ENCODE results near the gene AMOTL1.
A peak's percentile ranks its signal among the peaks of the same experiment; 100 is the strongest.

AMOTL1 gene

DNA sequence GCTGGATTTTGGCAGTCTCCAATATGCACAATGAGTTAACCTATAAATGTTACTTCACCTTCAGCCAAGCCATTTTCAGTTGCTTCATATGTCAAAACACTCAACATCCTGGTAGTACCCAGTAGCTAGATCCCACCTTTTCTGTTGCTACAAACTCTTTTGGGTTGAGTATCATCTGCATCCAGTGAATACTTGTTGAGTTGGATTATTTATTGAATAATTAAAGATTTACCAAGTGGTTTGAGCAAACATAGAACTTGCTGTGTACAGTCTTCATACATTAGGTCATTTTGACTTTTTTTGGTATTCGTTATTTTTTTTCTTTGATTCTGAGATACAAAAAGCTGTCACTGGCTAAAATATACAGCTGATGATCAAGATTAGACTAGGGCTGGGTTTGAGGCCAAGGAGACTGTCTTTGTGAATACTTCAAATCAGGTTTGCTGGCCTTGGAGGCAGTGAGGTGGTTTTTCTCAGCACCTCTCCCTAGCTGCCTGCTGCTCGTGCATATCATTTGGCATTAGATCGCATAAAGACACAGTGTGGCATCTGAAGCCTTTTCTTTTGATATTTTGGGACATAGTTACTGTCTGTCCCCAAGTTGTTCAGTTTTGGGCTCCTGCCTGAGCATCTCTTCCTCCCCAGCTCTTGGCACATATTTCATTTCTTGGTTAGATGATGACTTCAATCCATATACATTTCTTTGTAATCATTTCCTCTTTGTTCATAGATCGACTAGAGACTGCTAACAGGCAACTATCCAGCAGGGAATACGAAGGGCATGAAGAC is 62.8 kb downstream of the AMOTL1 start:
- TF ChIP-seq, protein P1, sequence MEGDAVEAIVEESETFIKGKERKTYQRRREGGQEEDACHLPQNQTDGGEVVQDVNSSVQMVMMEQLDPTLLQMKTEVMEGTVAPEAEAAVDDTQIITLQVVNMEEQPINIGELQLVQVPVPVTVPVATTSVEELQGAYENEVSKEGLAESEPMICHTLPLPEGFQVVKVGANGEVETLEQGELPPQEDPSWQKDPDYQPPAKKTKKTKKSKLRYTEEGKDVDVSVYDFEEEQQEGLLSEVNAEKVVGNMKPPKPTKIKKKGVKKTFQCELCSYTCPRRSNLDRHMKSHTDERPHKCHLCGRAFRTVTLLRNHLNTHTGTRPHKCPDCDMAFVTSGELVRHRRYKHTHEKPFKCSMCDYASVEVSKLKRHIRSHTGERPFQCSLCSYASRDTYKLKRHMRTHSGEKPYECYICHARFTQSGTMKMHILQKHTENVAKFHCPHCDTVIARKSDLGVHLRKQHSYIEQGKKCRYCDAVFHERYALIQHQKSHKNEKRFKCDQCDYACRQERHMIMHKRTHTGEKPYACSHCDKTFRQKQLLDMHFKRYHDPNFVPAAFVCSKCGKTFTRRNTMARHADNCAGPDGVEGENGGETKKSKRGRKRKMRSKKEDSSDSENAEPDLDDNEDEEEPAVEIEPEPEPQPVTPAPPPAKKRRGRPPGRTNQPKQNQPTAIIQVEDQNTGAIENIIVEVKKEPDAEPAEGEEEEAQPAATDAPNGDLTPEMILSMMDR (conservative IDR thresholded peaks at IDR 0.05; ENCODE audit: low read depth, low read length), result no peak
- no peak for DNase-seq (ENCODE audit: low read depth)
- H3K4me3 ChIP-seq (ENCODE audit: low read length), result no peak overlapping the region

DNA sequence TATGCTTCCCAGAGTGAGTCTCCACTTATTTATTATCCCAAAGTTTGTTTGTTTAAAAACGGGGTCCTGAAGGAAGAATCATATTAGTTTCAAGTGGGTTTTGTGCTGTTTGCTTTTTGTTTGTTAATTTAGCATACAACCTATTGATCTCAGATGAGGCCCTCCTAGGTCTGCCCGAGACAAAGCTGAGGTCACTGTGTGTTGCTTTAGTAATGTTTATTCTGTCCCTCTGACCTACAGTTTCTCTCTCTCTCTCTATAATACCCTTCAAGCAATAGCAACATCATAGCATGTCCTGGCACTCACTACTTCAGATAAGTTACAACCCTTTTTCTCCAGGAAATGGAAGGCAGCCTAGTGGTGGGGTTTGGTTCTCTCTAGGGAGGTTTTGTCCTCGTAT is 63.4 kb downstream of the AMOTL1 start:
- no peak for DNase-seq (ENCODE audit: low read depth)
- TF ChIP-seq, protein P1 (conservative IDR thresholded peaks at IDR 0.05; ENCODE audit: low read depth, low read length), result no peak
- no peak overlapping the region for H3K4me3 ChIP-seq (ENCODE audit: low read length)

DNA sequence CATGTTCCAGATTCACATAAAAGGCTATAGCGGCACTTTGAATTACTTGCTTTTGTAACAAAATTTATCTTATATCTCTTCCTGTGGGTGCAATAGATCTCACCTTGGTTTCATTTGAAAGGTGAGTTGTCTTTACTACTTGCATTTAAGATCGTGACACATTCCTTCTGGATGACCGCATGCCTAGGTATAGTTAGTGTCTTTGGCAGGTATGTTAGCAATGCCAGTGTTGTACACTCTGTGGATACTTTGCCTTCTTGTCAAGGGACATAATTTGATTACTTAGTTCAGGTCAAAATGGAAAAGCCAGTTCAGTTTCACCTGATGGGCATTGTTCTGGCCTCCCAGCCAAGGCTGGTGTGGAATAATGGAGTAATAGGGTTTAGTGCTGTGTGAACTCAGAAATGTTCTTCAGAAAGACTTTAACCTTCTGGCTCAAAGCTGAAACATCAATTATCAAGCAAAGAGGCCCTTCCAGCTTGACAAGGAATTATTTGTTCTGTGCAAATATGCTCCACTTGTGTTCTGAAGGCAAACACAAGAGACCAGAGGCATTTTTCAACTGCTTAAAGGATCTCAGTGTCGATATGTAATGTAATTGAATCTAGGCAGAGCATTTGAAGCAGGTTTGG is 64.6 kb downstream of the AMOTL1 start:
- no peak overlapping the region for H3K4me3 ChIP-seq (ENCODE audit: low read length)
- no peak for DNase-seq (ENCODE audit: low read depth)
- TF ChIP-seq, protein P1 (conservative IDR thresholded peaks at IDR 0.05; ENCODE audit: low read depth, low read length), result no peak

DNA sequence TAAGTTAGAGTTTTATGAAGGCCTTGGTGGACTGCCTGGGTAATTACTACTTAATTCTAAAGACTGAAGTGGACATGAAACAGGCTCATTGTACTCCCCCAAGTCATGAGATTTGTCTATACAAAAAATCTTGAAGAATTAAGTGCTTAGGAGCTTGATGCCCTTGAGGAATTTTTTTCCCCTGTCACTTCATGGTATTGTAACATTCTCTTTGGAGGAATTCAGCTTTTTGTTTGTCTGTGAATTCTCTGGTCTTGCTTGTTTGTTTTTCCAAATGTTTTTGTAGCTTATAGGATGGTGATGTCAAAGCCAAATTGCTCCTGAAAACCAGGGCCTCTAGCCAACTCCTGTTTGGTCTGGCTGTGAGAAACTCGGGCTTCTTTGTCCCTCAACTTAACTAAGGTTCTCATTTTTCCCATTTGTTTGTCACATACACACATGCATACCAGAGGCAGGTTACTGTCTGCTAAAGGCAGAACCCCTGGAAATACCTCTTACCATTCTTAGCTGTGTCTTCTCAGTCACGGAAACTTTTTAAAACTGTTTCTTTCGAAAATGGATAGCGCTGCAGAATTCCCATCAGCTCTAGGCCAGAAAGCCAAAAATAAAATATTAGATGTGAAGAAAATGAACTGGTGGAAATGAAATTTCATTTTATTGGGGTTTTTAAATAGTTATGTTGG is 66.9 kb downstream of the AMOTL1 start:
- peak; percentile 84 for DNase-seq (ENCODE audit: low read depth)
- TF ChIP-seq, protein P1 (conservative IDR thresholded peaks at IDR 0.05; ENCODE audit: low read depth, low read length), result no peak
- H3K4me3 ChIP-seq (ENCODE audit: low read length), result no peak overlapping the region

DNA sequence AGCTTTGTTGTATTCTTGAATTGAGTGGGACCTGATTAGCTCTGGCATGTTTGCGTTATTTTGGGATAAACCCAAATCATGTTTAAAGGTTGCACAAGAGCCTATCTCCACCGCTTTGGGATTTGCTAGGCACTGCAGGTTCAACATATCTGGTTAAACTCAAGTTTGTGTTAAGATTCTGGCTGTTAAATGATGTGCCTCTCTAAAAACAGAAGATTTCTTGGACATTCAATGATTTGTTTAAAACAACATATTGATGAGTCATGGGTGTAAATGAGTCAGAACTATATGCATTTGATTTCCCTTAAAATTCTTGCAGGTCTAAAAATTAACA is 67.4 kb downstream of the AMOTL1 start:
- DNase-seq (ENCODE audit: low read depth), result no peak
- TF ChIP-seq, protein P1 (conservative IDR thresholded peaks at IDR 0.05; ENCODE audit: low read depth, low read length), result no peak
- no peak overlapping the region for H3K4me3 ChIP-seq (ENCODE audit: low read length)

DNA sequence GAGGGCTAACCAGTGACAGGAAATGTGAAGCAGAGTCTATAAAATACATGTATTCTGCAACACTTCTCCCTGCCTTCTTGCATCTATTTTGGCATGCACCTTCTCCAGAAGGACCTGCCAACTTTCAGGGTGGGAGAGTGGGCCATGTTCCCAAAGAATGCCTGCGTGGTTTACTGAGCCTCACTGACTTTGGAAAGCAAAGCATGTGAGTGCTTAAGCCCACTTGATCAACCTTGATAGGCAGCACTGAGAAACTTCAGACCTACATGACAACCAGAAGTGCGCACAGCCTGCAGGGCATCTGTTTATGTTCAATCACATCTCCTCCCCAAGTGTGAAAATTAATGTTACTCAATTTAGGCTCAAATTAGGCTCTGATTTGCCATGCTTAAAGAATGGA is 69.2 kb downstream of the AMOTL1 start:
- DNase-seq (ENCODE audit: low read depth), result no peak
- H3K4me3 ChIP-seq (ENCODE audit: low read length), result no peak overlapping the region
- TF ChIP-seq, protein P1 (conservative IDR thresholded peaks at IDR 0.05; ENCODE audit: low read depth, low read length), result no peak
